NCI-H128 (cell line): ENCODE measurements around the gene PTPRK.
"Not testable (repeated sequence)": the region's sequence is repeated elsewhere in the genome, so short reads cannot be mapped to it uniquely, and the experiment has no call there.

Experiments used
- DNase-seq: peaks from one replicate; lab custom pipeline; 2025; ENCODE audit not compliant: unreplicated experiment; lab: John Stamatoyannopoulos, UW

The PTPRK gene

DNA sequence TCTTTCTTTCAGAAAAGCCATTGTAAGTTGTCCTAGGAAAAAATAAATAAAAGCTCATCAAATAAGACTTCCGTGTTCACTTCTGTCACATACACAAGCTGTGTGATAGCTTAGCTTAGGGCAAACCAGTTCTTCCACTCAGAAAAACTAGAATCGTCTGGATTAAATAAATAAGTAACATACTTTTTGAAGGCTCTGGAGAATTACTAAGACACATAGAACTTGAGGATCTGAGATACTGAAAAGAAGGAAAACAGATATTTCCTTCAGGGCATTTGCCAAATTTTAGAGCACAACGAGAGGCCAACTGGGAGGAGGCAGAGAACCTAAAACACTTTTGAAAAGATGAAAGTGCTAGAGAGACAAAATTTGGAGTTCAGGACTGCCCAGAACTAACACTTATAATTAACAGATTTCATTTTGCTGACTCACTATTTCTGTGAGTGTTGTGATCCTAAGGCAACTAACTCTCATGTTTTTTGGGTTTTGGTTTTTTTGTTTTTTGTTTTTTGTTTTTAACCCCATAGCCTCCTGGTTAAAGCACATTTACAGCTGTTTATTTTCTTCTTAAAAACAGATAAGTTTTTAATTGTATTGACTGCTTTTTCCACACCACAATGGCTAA, 580.8 kb downstream of the PTPRK start:
- DNase-seq: no peak

DNA sequence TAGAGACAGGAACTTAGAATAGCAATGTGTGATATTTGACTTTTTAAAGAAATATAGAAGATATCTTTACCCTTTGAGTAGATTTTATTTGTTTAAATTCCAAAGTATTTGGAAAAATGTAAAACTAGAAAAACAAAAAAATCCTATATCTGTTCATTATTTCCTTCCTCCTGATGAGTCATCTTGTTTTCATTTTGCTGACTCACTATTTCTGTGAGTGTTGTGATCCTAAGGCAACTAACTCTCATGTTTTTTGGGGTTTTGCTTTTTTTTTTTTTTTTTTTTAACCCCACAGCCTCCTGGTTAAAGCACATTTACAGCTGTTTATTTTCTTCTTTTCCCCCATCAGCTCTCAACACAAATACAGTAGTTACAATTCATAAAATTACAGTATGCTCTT, 581.7 kb downstream of the PTPRK start:
- DNase-seq: no peak

DNA sequence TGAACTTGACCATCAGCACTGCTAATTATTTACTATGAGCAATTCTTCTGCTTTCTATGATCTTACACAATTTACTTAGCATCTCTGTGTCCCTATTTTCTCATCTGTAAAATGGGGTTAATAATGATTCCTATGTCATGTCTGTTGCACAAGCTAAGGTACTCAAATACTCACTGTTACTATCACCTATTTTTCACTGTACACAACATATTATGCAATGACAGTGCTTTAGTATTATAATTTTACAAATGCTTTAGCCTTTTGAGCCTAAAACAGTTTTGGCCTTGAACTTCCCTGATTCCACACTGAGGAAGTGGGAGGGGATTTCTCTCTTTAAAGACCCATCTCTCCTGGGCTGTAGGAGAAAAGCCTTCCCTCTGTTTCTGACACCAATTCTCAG, 582.7 kb downstream of the PTPRK start:
- no peak for DNase-seq

DNA sequence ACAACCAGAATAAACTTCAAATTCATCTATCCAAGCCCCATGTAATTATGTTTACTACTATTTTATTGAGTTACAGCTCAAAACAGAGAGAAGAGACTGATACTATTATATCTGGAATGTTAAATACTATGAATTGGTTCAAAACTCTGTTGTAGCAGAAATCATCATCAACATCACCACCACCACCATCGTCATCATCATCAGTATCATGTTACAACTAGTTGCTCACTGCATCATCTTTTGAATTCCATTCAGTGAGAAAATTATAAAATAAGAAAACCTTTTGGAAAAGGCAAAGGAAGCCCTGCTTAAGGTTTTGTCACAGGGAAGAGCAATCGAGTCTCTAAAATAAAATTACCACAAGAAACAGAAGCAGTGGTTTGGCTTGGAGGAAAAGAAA, 583.3 kb downstream of the PTPRK start:
- no peak for DNase-seq

DNA sequence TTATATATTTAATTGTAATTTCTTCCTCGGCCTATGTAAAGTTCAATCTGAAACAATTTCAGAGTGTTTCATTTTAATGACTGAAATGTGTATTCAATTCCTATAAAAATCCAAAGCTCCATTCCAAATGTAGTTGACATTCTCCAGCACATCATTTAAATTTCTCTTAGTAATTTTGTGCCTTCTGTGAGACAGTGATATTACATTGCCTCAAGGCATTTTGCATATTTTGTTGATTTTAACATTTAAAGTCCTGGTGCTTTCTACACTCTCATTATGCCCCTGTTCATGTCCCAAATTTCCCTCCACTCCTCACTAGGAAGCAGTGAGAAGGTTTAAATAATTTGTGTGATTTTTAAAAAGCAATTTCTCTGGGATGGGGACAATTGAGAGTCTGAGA, 585.4 kb downstream of the PTPRK start:
- no peak for DNase-seq

DNA sequence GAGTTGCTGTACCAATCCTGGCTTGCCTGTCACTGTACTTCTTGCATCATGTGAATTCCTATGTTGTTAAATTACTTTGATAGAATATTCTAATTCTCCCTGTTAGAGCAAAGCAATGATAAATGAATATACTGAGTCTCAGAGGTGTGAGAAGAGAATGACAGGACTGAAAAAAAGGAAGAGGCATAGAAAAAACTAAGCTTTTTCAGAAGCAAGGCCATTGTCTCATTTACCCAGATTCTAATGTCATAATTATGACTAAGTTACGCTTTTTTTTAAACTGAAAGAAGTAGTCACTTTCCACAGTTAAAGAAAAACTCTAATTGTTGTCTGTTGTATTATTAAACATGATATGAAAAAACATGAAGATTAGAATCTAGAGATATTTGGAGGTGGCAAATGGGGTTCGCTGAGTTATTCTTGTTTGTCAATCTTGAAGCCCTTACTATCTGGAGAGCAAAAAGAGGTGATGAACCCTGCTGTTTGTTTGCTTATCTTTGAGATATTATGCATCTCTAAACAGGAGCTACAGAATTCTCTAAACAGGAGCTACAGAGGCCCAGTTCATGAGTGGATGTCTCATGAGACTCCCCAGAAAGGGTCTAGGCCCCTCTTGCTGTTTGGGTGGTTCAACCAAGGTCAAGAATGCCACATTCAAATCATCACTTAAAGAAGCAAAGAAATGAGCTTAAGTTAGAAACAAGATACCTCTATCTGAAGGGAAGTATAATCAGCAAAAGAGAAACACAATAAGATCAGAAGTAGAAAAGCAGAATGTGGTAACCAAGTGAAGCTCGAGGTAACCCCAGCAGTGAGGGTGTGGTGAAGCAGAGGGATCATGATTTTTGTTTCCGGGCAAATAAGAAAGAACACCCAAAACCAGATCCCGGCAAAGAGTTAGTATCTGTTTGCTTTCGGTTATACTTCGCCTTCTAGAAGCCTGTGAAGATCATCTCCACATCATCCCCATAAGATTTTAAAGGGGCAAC, 586.3 kb downstream of the PTPRK start:
- no peak for DNase-seq

DNA sequence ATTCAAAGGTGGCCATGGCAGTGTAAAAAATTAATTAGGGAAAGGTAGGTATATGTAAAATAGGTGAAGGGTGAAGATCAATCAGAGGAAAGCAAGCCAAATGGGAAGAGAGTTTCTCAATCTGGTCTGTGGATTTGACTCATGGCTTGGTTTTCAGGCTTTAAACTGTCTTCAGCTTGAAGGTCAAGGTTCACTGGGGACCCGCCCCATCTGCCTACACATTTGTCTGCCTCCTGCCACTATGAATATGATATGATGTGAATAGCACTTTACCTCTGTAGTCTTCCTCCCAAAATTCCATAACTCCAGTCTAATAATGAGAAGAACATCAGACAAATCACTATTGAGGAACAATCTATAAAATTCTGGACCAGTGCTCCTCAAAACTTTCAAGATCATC, 587.3 kb downstream of the PTPRK start:
- no peak for DNase-seq

DNA sequence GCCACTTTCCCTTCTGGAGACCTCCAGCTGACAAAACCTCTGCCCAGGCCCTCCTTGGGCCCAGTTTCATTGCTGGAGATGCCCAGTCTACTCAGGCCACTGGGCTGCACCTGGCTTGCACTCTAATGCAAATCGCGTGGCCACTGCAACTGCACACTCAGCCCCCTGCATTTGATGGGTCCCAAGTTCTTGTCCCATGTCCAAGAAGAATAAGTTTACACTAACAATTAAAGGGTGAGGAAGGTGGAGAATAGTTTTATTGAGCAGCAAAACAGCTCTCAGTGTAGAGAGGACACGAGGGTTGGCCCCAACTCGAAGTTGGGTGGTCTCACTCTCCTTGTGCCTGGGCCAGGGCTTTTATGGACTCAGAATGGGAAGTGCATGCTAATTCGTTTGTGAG, 587.7 kb downstream of the PTPRK start:
- no peak for DNase-seq

DNA sequence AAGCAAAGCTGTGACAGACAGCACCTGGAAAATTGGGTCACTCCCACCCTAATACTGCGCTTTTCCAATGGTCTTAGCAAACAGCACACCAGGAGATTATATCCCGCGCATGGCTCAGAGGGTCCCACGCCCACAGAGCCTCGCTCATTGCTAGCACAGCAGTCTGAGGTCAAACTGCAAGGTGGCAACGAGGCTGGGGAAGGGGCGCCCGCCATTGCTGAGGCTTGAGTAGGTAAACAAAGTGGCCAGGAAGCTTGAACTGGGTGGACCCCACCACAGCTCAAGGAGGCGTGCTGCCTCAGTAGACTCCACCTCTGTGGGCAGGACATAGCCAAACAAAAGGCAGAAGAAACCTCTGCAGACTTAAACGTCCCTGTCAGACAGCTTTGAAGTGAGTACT, 594.0 kb downstream of the PTPRK start:
- DNase-seq: not testable (repeated sequence)

DNA sequence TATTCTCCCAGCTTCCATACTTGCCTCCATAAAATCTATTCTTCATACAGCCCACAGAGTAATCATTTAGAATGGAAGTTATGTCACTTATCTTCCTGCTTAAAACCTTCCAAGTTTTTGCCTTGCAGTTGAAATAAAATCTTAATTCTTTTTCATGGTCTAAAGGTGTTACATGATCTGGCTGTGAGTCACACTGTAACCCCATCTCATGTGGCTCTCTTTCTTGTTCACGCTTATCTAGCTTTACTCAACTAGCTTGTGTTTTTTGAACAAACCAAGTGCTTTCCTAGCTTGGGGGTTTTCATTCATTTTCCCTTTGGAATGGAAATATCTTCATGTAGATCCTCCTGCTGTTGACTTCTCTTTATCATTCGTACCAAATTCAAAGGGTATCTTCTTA, 596.0 kb downstream of the PTPRK start:
- DNase-seq: no peak

DNA sequence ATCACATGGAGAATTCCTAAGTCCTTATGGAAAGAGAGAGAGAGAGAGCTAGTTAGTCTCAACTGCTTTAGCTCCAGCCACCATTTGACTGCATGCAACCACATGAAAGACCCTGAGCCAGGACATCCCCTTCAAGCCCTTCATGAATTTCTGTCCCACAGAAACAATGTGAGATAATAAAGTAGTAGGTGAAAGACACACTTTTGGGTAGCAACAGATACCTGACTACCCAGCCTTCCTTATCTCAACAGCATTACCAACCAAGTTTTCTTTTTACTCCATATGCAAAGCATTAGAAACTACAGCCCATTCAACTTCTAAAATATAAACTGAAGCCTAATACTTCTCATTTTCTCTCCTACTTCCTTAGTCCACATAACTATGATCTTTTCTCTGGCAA, 596.4 kb downstream of the PTPRK start:
- no peak for DNase-seq

DNA sequence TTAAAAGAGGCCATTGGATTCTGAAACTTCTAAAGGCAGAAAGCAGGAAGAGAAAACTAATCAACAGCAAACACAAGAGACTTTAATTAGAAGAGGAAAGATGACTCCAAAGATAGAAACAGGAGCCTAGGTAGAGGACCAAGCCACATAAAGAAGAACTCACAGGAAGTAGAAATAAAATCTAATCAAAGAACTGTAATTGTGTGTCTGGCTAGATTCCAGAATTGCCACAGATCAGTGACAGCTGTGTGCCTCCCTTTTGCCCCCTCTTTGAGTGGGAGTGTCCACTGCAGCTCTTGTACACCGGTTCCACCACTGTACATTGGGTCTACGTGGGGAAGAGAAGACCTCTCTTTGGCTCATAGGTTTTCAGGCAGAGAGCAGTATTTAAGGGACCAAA, 597.3 kb downstream of the PTPRK start:
- DNase-seq: no peak

DNA sequence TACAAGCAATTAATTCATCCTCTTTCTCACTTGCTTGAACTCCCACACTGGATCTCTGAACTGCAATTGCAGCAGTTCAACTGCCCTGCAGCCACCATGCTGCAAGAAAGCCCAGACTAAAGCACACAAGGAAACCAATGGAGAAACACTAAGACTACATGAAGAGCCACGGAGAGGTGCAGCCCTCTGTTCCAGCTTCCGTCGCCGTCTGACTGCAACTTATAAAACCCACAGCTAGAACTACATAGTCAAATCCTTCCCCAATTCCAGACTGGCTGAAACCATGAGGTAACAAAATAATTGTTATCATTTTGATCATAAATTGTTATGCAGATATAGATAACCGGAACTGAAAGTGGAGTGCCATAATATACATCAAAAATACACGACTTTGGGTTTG, 598.4 kb downstream of the PTPRK start:
- DNase-seq: no peak

DNA sequence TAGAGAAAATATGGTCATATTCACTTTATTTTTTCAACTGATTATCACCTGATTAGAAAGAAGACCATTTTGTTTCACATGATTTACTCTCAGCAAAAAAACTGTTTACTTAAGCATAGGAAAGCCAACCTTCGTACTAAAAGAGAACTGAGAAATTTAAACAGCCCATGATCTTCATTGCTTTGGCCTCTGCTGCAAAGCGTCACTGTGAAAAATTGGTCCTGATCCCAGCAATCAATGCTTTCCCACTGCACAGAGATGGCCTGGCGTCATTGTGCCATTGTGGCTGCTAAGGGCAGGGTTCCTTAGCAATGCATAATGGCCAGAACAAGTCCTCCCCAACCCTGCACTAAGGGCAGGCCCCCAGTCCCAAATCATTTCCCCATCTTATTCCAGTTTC, 599.6 kb downstream of the PTPRK start:
- DNase-seq: no peak
